ENCODE results near the gene ATR. TPM values are rescaled to one million over a fixed set of nuclear protein-coding genes. Genes with fewer than 3 reads are reported as not detected.
"Not testable (repeated sequence)": the region's sequence is repeated elsewhere in the genome, so short reads cannot be mapped to it uniquely, and the experiment has no call there.

The ATR gene
- total RNA-seq, 3 donors from 2014 or later = 25.6 to 63.7 (median 39.0) TPM

GRCh38 chr3:142444343-142444742 is 134.2 kb downstream of the ATR start:
- DNase-seq (ENCODE audit: low spot score in 2 of 2) = no peak
- no peaks in the 10 kb centered on the region for H3K36me3 ChIP-seq
- H3K9me3 ChIP-seq = no peaks in the 10 kb centered on the region
- H3K4me1 ChIP-seq = no peaks in the 10 kb centered on the region
- TF ChIP-seq POLR2A (IDR thresholded peaks at IDR 0.05) (no peak), CTCF (IDR thresholded peaks at IDR 0.05) (no peak)
- no peak overlapping the region for H3K4me3 ChIP-seq
- intact Hi-C loops (cut with DNase I; ENCODE audit: low total_unique reads) = no loop called here
- H3K27ac ChIP-seq = no peak overlapping the region
- no peaks in the 10 kb centered on the region for H3K27me3 ChIP-seq

GRCh38 chr3:142443060-142443459 is 135.5 kb downstream of the ATR start:
- H3K27ac ChIP-seq; DNase-seq (ENCODE audit: low spot score in 2 of 2); H3K9me3 ChIP-seq; H3K4me3 ChIP-seq; intact Hi-C loops (cut with DNase I; ENCODE audit: low total_unique reads); H3K36me3 ChIP-seq; H3K27me3 ChIP-seq; H3K4me1 ChIP-seq: not testable (repeated sequence)

- intact Hi-C loops (cut with DNase I; ENCODE audit: low total_unique reads); H3K9me3 ChIP-seq; H3K36me3 ChIP-seq; H3K27me3 ChIP-seq; H3K4me1 ChIP-seq: not testable (repeated sequence)
- H3K27ac ChIP-seq = peak overlapping the region; percentile 72 to 76
- peak overlapping the region in 2 of 3 donors; percentile 7 to 33 for H3K4me3 ChIP-seq
- DNase-seq (ENCODE audit: low spot score in 2 of 2) = peak in 1 of 2 donors; percentile 30
Observed at GRCh38 chr3:142439499-142440220, 138.9 kb downstream of the ATR start.

- H3K9me3 ChIP-seq; H3K4me3 ChIP-seq; H3K4me1 ChIP-seq; DNase-seq (ENCODE audit: low spot score in 2 of 2); H3K27me3 ChIP-seq; intact Hi-C loops (cut with DNase I; ENCODE audit: low total_unique reads); H3K36me3 ChIP-seq: not testable (repeated sequence)
- H3K27ac ChIP-seq = peak overlapping the region in 1 of 2 donors; percentile 76
Observed at GRCh38 chr3:142438096-142438495, 140.4 kb downstream of the ATR start.

GRCh38 chr3:142436951-142437585 is 141.5 kb downstream of the ATR start:
- H3K9me3 ChIP-seq = no peaks in the 10 kb centered on the region

GRCh38 chr3:142434503-142434902 is 144.0 kb downstream of the ATR start:
- Histone ChIP-seq H3K27me3 (no peaks in the 10 kb centered on the region), H3K4me1 (no peaks in the 10 kb centered on the region), H3K36me3 (no peaks in the 10 kb centered on the region), H3K9me3 (no peaks in the 10 kb centered on the region), H3K4me3 (no peak overlapping the region), H3K27ac (no peak overlapping the region)
- no peak for TF ChIP-seq CTCF (IDR thresholded peaks at IDR 0.05)
- no peak for TF ChIP-seq POLR2A (IDR thresholded peaks at IDR 0.05)
- no peak for TF ChIP-seq POLR2AphosphoS5 (IDR thresholded peaks at IDR 0.05)
- intact Hi-C loops (cut with DNase I; ENCODE audit: low total_unique reads) = no loop called here
- no peak for DNase-seq (ENCODE audit: low spot score in 2 of 2)

More at GRCh38 chr3:142436951-142437585, 141.5 kb downstream of the ATR start:
- intact Hi-C loops (cut with DNase I; ENCODE audit: low total_unique reads) = no loop called here
- no peaks in the 10 kb centered on the region for H3K36me3 ChIP-seq
- DNase-seq (ENCODE audit: low spot score in 2 of 2) = no peak
- H3K4me1 ChIP-seq = no peaks in the 10 kb centered on the region
- TF ChIP-seq POLR2AphosphoS5 (IDR thresholded peaks at IDR 0.05) (no peak), POLR2A (IDR thresholded peaks at IDR 0.05) (no peak), CTCF (IDR thresholded peaks at IDR 0.05) (no peak)
- H3K4me3 ChIP-seq = no peak overlapping the region
- no peaks in the 10 kb centered on the region for H3K27me3 ChIP-seq
- no peak overlapping the region for H3K27ac ChIP-seq

Measured in breast epithelium (tissue), 4 donors.